Stimulated activated CD4-positive, alpha-beta T cell treated with anti-CD3 and anti-CD28 coated beads, Interleukin-12 subunit alpha, Interleukin-12 subunit beta, amount 100 ng/mL, for 48 hours (primary cell): Measurements from ENCODE around the gene SLC10A4.

Experiments
- DNase-seq, 3 donors: peaks; one replicate each; pipeline ENCODE4 v3.0.0-alpha.2; 2020; ENCODE audit warnings: low read depth in 2 of 3, low spot score in 1 of 3

Gene SLC10A4

DNA sequence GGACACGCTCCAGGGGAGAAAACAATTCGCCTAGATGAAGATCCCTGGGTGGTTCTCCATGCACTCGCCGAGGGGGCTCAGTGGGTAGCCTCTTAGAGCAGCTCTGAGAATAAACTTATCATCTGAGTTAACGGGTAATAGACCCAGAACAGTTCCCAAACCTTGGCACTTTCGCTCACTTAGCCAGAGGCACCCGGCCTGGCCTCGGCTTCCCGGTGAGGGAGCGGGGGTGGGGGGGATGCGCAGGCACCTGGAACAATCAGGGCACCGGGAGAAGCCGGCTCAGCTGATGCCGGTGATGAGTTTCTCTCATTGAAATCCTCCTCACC, 6.5 kb downstream of the SLC10A4 start:
- DNase-seq: no peak

GRCh38 chr4:48490012-48490679, 7.0 kb downstream of the SLC10A4 start, which contains the start of gene ZAR1:
ZAR1 (plus strand) TSS chr4:48490252; CDS start chr4:48490292, 40 bp downstream.
- DNase-seq: no peak

DNA sequence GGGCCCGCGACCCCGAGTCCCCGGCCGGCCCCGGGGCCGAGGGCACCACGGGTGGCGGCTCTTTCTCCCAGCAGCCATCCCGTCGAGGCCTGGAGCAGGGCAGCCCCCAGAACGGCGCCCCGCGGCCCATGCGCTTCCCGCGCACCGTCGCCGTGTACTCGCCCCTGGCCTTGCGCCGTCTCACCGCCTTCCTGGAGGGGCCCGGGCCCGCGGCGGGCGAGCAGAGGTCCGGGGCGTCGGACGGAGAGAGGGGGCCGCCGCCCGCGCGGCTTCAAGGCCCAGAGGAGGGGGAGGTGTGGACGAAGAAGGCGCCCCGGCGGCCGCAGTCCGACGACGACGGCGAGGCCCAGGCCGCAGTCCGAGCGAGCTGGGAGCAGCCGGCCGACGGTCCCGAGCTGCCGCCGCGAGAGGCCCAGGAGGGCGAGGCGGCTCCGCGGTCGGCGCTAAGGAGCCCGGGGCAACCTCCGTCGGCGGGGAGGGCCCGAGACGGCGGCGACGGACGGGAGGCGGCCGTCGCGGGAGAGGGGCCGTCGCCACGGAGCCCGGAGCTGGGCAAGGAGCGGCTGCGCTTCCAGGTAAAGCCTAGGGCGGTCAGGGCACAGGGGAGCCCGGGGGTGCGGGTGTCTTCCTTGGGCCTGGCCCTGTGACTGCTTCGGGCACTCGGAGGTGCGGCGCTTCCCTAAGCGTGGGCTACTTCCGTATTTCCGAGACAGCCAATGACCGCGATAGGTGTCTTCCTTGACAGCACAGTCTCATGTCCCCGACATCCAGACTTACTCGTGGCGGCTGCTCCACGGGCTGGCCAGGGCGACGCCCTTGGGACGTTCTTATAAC, 7.8 kb downstream of the SLC10A4 start:
- no peak for DNase-seq

- DNase-seq: no peak
Observed at GRCh38 chr4:48491514-48492176, 8.5 kb downstream of the SLC10A4 start.

DNA sequence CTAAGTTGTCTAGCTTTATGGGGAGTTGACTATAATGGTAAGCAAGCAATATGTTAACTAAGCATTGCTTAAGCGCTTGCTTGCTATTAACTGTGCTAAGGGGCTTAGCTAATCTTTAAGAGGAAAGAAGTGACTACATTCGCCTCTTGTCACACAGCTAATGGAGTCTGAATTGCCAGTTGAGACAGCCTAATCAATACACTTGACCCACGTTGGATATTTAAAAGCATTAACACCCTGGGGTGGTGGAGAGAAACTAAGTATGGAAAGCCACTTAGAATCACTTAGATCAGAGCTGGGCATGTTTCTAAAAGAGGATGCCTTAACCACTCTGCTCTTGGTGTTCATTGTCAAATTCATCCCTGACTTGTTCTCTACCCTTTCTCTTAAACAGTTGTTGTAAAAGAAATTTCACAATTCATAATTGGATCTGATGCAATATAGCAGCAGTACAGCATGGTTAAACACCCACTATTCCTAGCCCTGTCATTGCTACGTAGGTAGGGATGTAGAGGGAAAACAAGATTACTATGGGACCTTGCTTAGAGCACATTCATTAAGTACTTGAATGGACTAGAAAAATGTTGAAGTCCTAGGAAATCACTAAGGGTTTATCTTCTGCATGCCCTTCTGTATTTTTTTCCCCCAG, 10.4 kb downstream of the SLC10A4 start:
- no peak for DNase-seq

DNA sequence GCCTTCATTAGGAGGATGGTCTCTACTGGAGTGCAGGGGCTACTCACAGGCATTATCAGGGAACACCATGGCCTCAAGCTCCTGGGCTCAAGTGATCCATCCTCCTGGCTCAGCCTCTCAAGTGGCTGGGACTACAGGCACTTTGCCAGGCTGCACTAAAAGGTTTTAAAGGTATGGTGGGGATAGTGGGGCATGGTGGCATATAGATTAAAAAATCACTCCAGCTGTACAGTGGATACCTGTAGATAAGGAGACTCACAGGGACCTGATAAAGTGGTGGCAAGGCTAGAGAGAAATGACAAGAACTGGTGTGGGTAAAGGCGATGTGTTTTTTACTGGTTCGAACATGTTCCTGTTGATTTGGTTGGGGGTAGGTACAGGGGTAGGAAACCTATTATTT, 12.8 kb downstream of the SLC10A4 start:
- DNase-seq: no peak

DNA sequence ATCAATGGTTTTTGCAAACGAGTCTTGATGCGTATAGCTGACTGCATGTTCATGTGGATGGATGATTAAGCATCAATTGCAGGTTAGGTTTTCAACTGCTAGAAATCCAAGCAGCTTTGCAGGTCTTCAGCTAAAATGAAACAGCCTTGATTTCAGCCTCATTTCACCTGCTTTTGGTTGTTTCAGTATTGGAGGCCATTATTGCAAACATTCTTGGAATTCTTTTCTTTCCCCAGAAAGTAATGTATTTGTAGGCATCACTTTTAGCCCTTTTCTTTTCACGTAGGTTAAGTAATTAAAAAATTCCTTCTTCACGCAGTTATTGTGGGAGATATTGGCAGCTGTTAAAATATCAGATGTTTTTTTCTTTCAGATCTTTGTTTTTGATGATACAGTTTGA, 15.8 kb downstream of the SLC10A4 start:
- no peak for DNase-seq

- DNase-seq: no peak
Observed at GRCh38 chr4:48499551-48500066, 16.5 kb downstream of the SLC10A4 start.

- no peak for DNase-seq
Observed at GRCh38 chr4:48503233-48504025, 20.3 kb downstream of the SLC10A4 start.

GRCh38 chr4:48504026-48504330, 20.8 kb downstream of the SLC10A4 start:
- DNase-seq: no peak

DNA sequence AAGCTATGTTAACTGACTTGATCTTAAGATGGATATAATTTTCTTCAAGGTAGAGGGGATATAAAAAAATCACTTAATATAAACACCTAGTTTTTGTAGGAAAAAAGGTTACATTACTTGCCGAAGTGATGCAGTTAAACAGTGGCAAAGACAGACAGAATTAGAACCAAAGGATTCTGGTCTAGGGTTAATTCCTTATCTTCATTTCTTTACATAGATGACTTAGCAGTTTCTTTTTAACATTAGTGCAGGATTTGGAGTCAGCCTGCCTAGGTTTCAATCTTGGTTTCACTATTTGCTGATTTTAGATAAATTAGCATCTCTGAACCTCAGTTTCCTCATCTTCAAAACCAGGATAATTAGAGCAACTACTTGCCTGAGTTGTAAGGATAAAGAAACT, 21.2 kb downstream of the SLC10A4 start:
- no peak for DNase-seq

GRCh38 chr4:48506716-48507115, 23.6 kb downstream of the SLC10A4 start:
- no peak for DNase-seq

DNA sequence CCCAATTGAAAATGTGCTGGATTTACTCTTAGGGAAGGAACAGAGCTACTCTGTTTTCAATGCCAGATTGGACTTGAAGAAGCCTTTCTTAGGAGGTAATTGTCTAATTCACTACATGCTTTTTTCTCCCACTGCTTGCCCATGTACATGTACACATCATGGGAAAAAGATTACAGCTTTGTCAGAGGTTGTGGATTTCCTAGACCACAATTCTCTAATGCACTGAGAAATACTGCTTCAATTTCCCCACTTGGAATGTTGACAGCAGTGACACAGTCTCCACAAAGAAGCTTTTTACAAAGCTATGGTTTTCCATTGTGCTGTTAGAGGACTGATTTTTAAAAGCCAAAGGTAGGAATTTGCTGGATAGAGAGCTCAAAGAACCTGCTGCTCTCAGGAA, 26.4 kb downstream of the SLC10A4 start:
- DNase-seq: no peak

GRCh38 chr4:48518143-48518542, 35.0 kb downstream of the SLC10A4 start:
- no peak for DNase-seq

DNA sequence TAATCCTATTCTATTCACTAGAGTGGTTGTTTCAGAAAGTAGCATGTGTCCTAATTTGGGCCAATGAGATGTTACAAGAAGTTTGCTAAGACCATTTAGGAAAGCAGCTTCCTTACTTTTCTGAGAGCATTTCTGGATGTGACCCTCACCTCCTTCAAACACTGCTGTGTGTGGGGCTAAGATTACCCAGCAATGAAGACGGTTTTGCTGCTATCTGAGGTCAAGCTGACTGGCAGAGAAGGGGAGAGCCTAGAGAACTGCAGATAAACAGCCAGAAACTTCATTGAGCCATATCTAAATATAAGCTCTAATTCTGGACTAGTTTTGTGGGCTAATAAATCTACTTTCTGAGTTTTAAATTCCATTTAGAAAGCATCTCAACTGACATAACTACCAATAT, 43.3 kb downstream of the SLC10A4 start:
- no peak for DNase-seq

GRCh38 chr4:48538358-48538757, 55.2 kb downstream of the SLC10A4 start:
- DNase-seq: no peak
